IMR-90 (cell line): ENCODE results near the gene TNRC6A.

ENCODE experiments used
- BHLHE40 ChIP-seq: fragments of 150-350 bp; IDR thresholded peaks from 2 replicates; pipeline ENCODE4 v1.6.1; 2016; ENCODE audit warnings: mild to moderate bottlenecking, low read depth, low read length
- CEBPB ChIP-seq: IDR thresholded peaks from 2 replicates; pipeline ENCODE4 v1.6.1; 2012; ENCODE audit warnings: low read depth, low read length, improper control_type of control experiment
- CHD1 ChIP-seq: IDR thresholded peaks from 2 replicates; pipeline ENCODE4 v1.6.1; 2012; ENCODE audit warnings: low read depth, low read length, improper control_type of control experiment
- CTCF ChIP-seq: conservative IDR thresholded peaks from 2 replicates; pipeline ENCODE4 v1.5.1; 2012; ENCODE audit warnings: mild to moderate bottlenecking, low read depth, low read length, improper control_type of control experiment
- MAZ ChIP-seq: IDR thresholded peaks from 2 replicates; pipeline ENCODE4 v1.6.1; 2012; ENCODE audit warnings: low read depth, mild to moderate bottlenecking, low read length, improper control_type of control experiment, moderate library complexity, borderline replicate concordance
- MXI1 ChIP-seq: IDR thresholded peaks from 2 replicates; pipeline ENCODE4 v1.6.1; 2012; ENCODE audit warnings: low read depth, mild to moderate bottlenecking, low read length, moderate library complexity, borderline replicate concordance
- NFE2L2 ChIP-seq: fragments of 150-350 bp; IDR thresholded peaks from 2 replicates; pipeline ENCODE4 v1.6.1; 2016; ENCODE audit warnings: low read depth, mild to moderate bottlenecking, low read length
- POLR2A ChIP-seq: IDR thresholded peaks from 2 replicates; pipeline ENCODE4 v1.6.1; 2012; ENCODE audit warnings: mild to moderate bottlenecking, low read depth, low read length
- RAD21 ChIP-seq: IDR thresholded peaks from 2 replicates; pipeline ENCODE4 v1.6.1; 2012; ENCODE audit warnings: low read length, improper control_type of control experiment
- RFX5 ChIP-seq: IDR thresholded peaks from 2 replicates; pipeline ENCODE4 v1.8.0; 2012; ENCODE audit warnings: low read depth, mild to moderate bottlenecking, low read length, moderate library complexity
- SMC3 ChIP-seq: fragments of 150-350 bp; IDR thresholded peaks from 2 replicates; pipeline ENCODE4 v1.6.1; 2016; ENCODE audit warnings: low read depth, mild to moderate bottlenecking, antibody characterized with exemption, low read length, moderate library complexity
- USF2 ChIP-seq: fragments of 150-350 bp; IDR thresholded peaks from 2 replicates; pipeline ENCODE4 v1.6.1; 2017; ENCODE audit warnings: mild to moderate bottlenecking, antibody characterized with exemption, low read length, low read depth

- TF ChIP-seq CTCF (no peak), USF2 (no peak), POLR2A (no peak), CEBPB (no peak), RAD21 (no peak), RFX5 (no peak), CHD1 (no peak), BHLHE40 (no peak), SMC3 (no peak), NFE2L2 (no peak), MAZ (no peak), MXI1 (no peak)
Observed at GRCh38 chr16:24741862-24742261, 12.4 kb downstream of the TNRC6A start.
